Pancreas (tissue), 10 donors: Measurements from ENCODE around the gene FGF13. TPM values are rescaled to one million over a fixed set of nuclear protein-coding genes. Genes with fewer than 3 reads are reported as not detected.

Experiments
- ATAC-seq, 4 donors: fragments of 200-7000 bp; cut with Tn5 transposase; one replicate each; pipeline versions ENCODE4 v1.8.0 to v1.9.1; 2020; ENCODE audit warnings: mild to moderate bottlenecking in 4 of 4, moderate library complexity in 4 of 4
- DNase-seq, 6 donors: peaks; one replicate each; pipeline ENCODE4 v3.0.0-alpha.2; 2020
- FAIRE-seq: peaks from 2 replicates; lab custom pipeline; 2012; peaks lifted over from hg19 to GRCh38; lab: Jason Lieb, UNC
- H3K27ac ChIP-seq, 4 donors: fragments of 200-600 bp; sonication (generic); 1 replicate in 3 of 4; 2 replicates in 1 of 4; pipeline versions ENCODE4 v1.5.0 to v1.8.0; 2020
- H3K27me3 ChIP-seq, 4 donors: fragments of 200-600 bp; one replicate each; pipeline ENCODE4 v1.8.0; 2021
- H3K36me3 ChIP-seq, 3 donors: fragments of 200-600 bp; sonication (generic) in 1 of 3; one replicate each; pipeline versions ENCODE4 v1.5.0 to v1.8.0; 2020 to 2021
- H3K4me1 ChIP-seq, 3 donors: fragments of 200-600 bp; one replicate each; pipeline ENCODE4 v1.8.0; 2021
- H3K4me3 ChIP-seq, 4 donors: fragments of 200-600 bp; sonication (generic) in 2 of 4; one replicate each; pipeline versions ENCODE4 v1.5.0 to v1.8.0; 2020 to 2021
- H3K9me3 ChIP-seq, 4 donors: fragments of 200-600 bp; one replicate each; pipeline ENCODE4 v1.8.0; 2021
- CTCF ChIP-seq, 4 donors: fragments of 200-600 bp; sonication (generic) in 3 of 4; IDR thresholded peaks; one replicate each; pipeline versions ENCODE4 v1.5.0 to v1.8.0; 2021; ENCODE audit warnings: antibody characterized with exemption in 4 of 4
- WGBS, 2 donors: extraction: QIAGEN DNeasy Blood & Tissue Kit; methylation state at CpG; one replicate each; pipeline ENCODE4 v1.1.7; 2013; 5-methylcytosine and 5-hydroxymethylcytosine counted together
- intact Hi-C, 3 donors: fragments of 100-400 bp; cut with DNase I; formaldehyde crosslinking; loops; one replicate each; pipeline versions ENCODE4 v1.11.1 to v1.14.2; 2022
- polyA plus RNA-seq, 2 donors: library from polyadenylated mRNA; stranded (reverse); fragments of 200-250 nt; gene quantifications; one replicate each; pipeline ENCODE4 v1.2.3, GENCODE V29; 2013
- total RNA-seq, 6 donors: library from RNA; stranded (reverse); fragmentation: NEBNext Ultra II Directional in 4 of 6; extraction: Animal tissue kit (Norgen Biotek cat#: 25700) in 4 of 6; gene quantifications; one replicate each; pipeline versions ENCODE4 v1.2.1 to v1.2.4, GENCODE V29; 2021 to 2023
- donor health status: healthy with polysubstance abuse.
- donor health status: DM: no; HTN: no; CAD: no; lungs with moderate emphysema.
- donor health status: DM: no; HTN: no; CAD: no.
- donor health status: control.
- donor health status: control.
- donor health status: Bipolar disorder and iron deficiency.
- donor health status: DM: yes; HTN: yes; CAD: no.
- donor health status: DM: no; HTN: no; CAD: no.
- donor health status: DM: no; HTN: no; CAD: no.
- donor health status: DM: yes; HTN: yes; CAD: no.

FGF13 gene
- total and polyA plus RNA-seq, 8 donors = 0.35 to 2.4 (median 0.79) TPM

- FAIRE-seq (no peak), DNase-seq (peak in 2 of 6 donors; percentile 36 to 51), ATAC-seq (peak in 1 of 4 donors; percentile 44)
- no peak overlapping the region for H3K27ac ChIP-seq
- no peaks in the 10 kb centered on the region for H3K36me3 ChIP-seq
- peaks cover 0 to 46% (median 7%) of the 10 kb centered on the region in 4 donors for H3K27me3 ChIP-seq
- WGBS, 2 donors = 3 to 21% methylated on average over 25 of the region's 25 CpGs
- no peaks in the 10 kb centered on the region for H3K9me3 ChIP-seq
- intact Hi-C loops = no loop called here
- TF ChIP-seq CTCF (IDR thresholded peaks at IDR 0.05) = no peak
- H3K4me1 ChIP-seq = no peaks in the 10 kb centered on the region
- peak overlapping the region in 2 of 4 donors; percentile 25 to 33 for H3K4me3 ChIP-seq
Observed at GRCh38 chrX:138709886-138710791, 1.4 kb downstream of the FGF13 start.

- H3K9me3 ChIP-seq = no peaks in the 10 kb centered on the region
- H3K4me3 ChIP-seq = no peak overlapping the region
- 49 to 50% methylated on average over 2 of the region's 2 CpGs for WGBS, 2 donors
- H3K27me3 ChIP-seq = peaks cover 0 to 34% (median 5%) of the 10 kb centered on the region in 4 donors
- no peaks in the 10 kb centered on the region for H3K36me3 ChIP-seq
- FAIRE-seq = peak; percentile 76
- no peak for TF ChIP-seq CTCF (IDR thresholded peaks at IDR 0.05)
- ATAC-seq = no peak
- no peak overlapping the region for H3K27ac ChIP-seq
- DNase-seq = no peak
- intact Hi-C loops = no loop called here
- H3K4me1 ChIP-seq = no peaks in the 10 kb centered on the region
Observed at GRCh38 chrX:138708268-138708667, 3.2 kb downstream of the FGF13 start.

GRCh38 chrX:138704596-138704995 is 6.9 kb downstream of the FGF13 start:
- no peaks in the 10 kb centered on the region for H3K4me1 ChIP-seq
- ATAC-seq (no peak), DNase-seq (no peak), FAIRE-seq (no peak)
- H3K9me3 ChIP-seq = no peaks in the 10 kb centered on the region
- intact Hi-C loops = no loop called here
- H3K36me3 ChIP-seq = no peaks in the 10 kb centered on the region
- peaks cover 0 to 24% (median 3%) of the 10 kb centered on the region in 4 donors for H3K27me3 ChIP-seq
- no peak overlapping the region for H3K27ac ChIP-seq
- WGBS, 2 donors = 73% methylated on average over 4 of the region's 4 CpGs
- H3K4me3 ChIP-seq = no peak overlapping the region
- no peak for TF ChIP-seq CTCF (IDR thresholded peaks at IDR 0.05)

GRCh38 chrX:138704101-138704500 is 7.4 kb downstream of the FGF13 start:
- TF ChIP-seq CTCF (IDR thresholded peaks at IDR 0.05) = no peak
- peaks cover 0 to 20% (median 3%) of the 10 kb centered on the region in 4 donors for H3K27me3 ChIP-seq
- 36 to 48% methylated on average over 3 of the region's 3 CpGs for WGBS, 2 donors
- H3K27ac ChIP-seq = no peak overlapping the region
- DNase-seq (no peak), FAIRE-seq (no peak), ATAC-seq (no peak)
- H3K4me3 ChIP-seq = no peak overlapping the region
- no peaks in the 10 kb centered on the region for H3K36me3 ChIP-seq
- H3K9me3 ChIP-seq = no peaks in the 10 kb centered on the region
- H3K4me1 ChIP-seq = no peaks in the 10 kb centered on the region
- intact Hi-C loops = no loop called here

- intact Hi-C loops = no loop called here
- H3K4me1 ChIP-seq = no peaks in the 10 kb centered on the region
- DNase-seq (no peak), ATAC-seq (no peak), FAIRE-seq (no peak)
- peaks cover 0 to 9% (median 3%) of the 10 kb centered on the region in 4 donors for H3K27me3 ChIP-seq
- H3K4me3 ChIP-seq = no peak overlapping the region
- no peaks in the 10 kb centered on the region for H3K9me3 ChIP-seq
- H3K27ac ChIP-seq = no peak overlapping the region
- no peaks in the 10 kb centered on the region for H3K36me3 ChIP-seq
- 60 to 63% methylated on average over 1 of the region's 1 CpG for whole genome bisulfite sequencing, 2 donors
- TF ChIP-seq CTCF (IDR thresholded peaks at IDR 0.05) = no peak
Observed at GRCh38 chrX:138692591-138692990, 18.9 kb downstream of the FGF13 start.
